Parathyroid adenoma (tissue), 2 donors: ENCODE results near the gene ACTMAP.
A peak's percentile ranks its signal among the peaks of the same experiment; 100 is the strongest.

Source experiments
- H2AFZ ChIP-seq: fragments of 300-600 bp; sonication (generic); one replicate; pipeline ENCODE4 v1.7.0; 2017; ENCODE audit warnings: antibody characterized with exemption, mild to moderate bottlenecking
- H3K27ac ChIP-seq: fragments of 300-600 bp; sonication (generic); one replicate; pipeline ENCODE4 v1.7.0; 2017
- H3K27me3 ChIP-seq: fragments of 300-600 bp; sonication (generic); one replicate; pipeline ENCODE4 v1.7.0; 2017; ENCODE audit warnings: low read length; ENCODE audit not compliant: control insufficient read depth, insufficient read depth
- H3K36me3 ChIP-seq: fragments of 300-600 bp; sonication (generic); one replicate; pipeline ENCODE4 v1.7.0; 2017; ENCODE audit warnings: low read length; ENCODE audit not compliant: control insufficient read depth, insufficient read depth
- H3K4me1 ChIP-seq: fragments of 300-600 bp; sonication (generic); one replicate; pipeline ENCODE4 v1.7.0; 2017; ENCODE audit warnings: control low read depth
- H3K4me2 ChIP-seq: fragments of 300-600 bp; sonication (generic); one replicate; pipeline ENCODE4 v1.7.0; 2017; ENCODE audit warnings: low read length
- H3K4me3 ChIP-seq: fragments of 300-600 bp; sonication (generic); one replicate; pipeline ENCODE4 v1.7.0; 2017; ENCODE audit warnings: low read depth, low read length
- H3K79me2 ChIP-seq: fragments of 300-600 bp; sonication (generic); one replicate; pipeline ENCODE4 v1.7.0; 2017; ENCODE audit warnings: control low read depth
- H3K9ac ChIP-seq: fragments of 300-600 bp; sonication (generic); one replicate; pipeline ENCODE4 v1.7.0; 2017; ENCODE audit warnings: mild to moderate bottlenecking
- H3K9me3 ChIP-seq: fragments of 300-600 bp; sonication (generic); one replicate; pipeline ENCODE4 v1.7.0; 2017; ENCODE audit warnings: low read length; ENCODE audit not compliant: control insufficient read depth
- TF ChIP-seq, protein P1 (sequence below): fragments of 300-600 bp; sonication (generic); IDR thresholded peaks from one replicate; pipeline ENCODE4 v1.7.0; 2017; ENCODE audit warnings: antibody characterized with exemption, mild to moderate bottlenecking
- donor health status: primary hyperparathyroidism.

The ACTMAP gene

DNA sequence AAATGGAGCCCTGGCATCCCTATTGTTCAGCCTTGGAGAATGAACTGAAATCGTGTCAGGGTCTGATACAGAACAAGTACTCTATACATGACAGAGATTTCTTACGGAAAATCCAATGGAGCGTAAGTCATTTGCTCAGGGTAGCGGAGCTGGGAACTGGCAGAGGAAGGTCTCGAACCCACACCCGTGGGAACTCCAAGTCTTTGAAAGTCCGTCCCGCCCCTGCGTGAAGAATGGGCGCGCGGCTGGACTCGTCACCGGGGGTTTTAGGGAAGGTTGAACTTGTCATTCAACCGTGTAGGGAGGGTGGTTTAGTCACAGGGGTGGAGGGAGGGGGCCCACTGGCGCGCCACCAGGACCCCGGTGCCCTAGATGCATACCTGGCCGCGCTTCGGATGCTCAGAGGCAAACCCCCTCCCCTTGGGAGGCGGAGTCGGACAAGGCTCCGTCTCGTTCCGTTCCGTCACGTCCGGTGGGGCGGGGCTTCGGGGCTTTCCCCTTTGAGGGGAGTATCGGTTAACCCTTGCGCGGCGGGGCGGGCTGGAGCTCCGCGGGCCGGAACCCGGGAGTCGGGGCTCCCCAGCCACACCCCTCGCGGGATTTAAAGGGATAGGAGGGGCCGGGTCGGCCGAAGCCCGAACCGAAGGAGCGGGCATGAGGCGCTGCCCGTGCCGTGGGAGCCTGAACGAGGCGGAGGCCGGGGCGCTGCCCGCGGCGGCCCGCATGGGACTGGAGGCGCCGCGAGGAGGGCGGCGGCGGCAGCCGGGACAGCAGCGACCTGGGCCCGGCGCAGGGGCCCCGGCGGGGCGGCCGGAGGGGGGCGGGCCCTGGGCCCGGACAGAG lies 33.6 kb downstream of the ACTMAP start, which contains the start of the genes COQ8B and ITPKC:
COQ8B (minus strand) TSS at position 405 of the 843 bp plus-strand sequence. CDS start 2,254 bp downstream, outside the sequence.
ITPKC (plus strand) TSS at position 631 of the 843 bp plus-strand sequence; CDS start at position 655, 24 bp downstream.
- Histone ChIP-seq H3K27me3 (no peaks in the 10 kb centered on the region), H2AFZ (peak within 1 kb of the TSS; percentile 90), H3K4me2 (peak within 1 kb of the TSS; percentile 98), H3K79me2 (peaks cover 36% of the 10 kb centered on the region), H3K9me3 (no peaks in the 10 kb centered on the region), H3K4me3 (peak within 1 kb of the TSS; percentile 92), H3K4me1 (peaks cover 23% of the 10 kb centered on the region), H3K36me3 (no peaks in the 10 kb centered on the region), H3K27ac (peak within 1 kb of the TSS; percentile 87), H3K9ac (peak within 1 kb of the TSS; percentile 81)
- TF ChIP-seq, protein P1, sequence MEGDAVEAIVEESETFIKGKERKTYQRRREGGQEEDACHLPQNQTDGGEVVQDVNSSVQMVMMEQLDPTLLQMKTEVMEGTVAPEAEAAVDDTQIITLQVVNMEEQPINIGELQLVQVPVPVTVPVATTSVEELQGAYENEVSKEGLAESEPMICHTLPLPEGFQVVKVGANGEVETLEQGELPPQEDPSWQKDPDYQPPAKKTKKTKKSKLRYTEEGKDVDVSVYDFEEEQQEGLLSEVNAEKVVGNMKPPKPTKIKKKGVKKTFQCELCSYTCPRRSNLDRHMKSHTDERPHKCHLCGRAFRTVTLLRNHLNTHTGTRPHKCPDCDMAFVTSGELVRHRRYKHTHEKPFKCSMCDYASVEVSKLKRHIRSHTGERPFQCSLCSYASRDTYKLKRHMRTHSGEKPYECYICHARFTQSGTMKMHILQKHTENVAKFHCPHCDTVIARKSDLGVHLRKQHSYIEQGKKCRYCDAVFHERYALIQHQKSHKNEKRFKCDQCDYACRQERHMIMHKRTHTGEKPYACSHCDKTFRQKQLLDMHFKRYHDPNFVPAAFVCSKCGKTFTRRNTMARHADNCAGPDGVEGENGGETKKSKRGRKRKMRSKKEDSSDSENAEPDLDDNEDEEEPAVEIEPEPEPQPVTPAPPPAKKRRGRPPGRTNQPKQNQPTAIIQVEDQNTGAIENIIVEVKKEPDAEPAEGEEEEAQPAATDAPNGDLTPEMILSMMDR: no peak

DNA sequence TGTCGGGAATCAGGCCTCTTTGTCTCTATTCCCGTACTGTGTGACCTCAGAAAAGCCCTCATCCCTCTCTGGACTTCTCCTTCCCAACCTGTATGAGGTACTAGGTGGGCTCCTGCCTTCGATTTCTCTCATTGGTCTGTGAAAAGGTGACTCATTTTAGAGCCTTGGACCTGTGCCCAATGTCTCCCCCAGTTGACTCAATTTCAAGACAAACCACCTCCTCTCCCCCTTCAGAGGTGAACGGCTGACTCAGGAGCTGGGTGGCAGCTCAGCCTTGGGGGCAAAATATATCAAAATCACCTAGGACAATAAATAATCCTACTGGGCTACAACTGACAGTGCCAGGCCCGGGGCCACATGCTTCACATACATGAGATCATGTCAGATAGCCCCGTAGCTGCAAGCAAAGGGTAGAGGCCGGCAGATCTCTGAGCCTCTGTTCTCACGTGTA lies 34.2 kb downstream of the ACTMAP start:
- TF ChIP-seq, protein P1: no peak
- no peaks in the 10 kb centered on the region for H3K9me3 ChIP-seq
- H3K9ac ChIP-seq: peak overlapping the region; percentile 22
- no peaks in the 10 kb centered on the region for H3K27me3 ChIP-seq
- peak overlapping the region; percentile 87 for H3K27ac ChIP-seq
- H3K4me3 ChIP-seq: peak overlapping the region; percentile 92
- H3K79me2 ChIP-seq: peaks cover 34% of the 10 kb centered on the region
- H3K4me2 ChIP-seq: peak overlapping the region; percentile 98
- peak overlapping the region; percentile 90 for H2AFZ ChIP-seq
- peaks cover 23% of the 10 kb centered on the region for H3K4me1 ChIP-seq
- no peaks in the 10 kb centered on the region for H3K36me3 ChIP-seq

GRCh38 chr19:40714441-40715299 lies 35.6 kb downstream of the ACTMAP start:
- Histone ChIP-seq H3K4me3 (peak overlapping the region; percentile 92), H3K79me2 (peaks cover 20% of the 10 kb centered on the region), H3K27me3 (no peaks in the 10 kb centered on the region), H3K4me1 (peaks cover 16% of the 10 kb centered on the region), H3K27ac (peak overlapping the region; percentile 87), H3K4me2 (peak overlapping the region; percentile 98), H3K9me3 (no peaks in the 10 kb centered on the region), H3K36me3 (no peaks in the 10 kb centered on the region), H2AFZ (peak overlapping the region; percentile 90), H3K9ac (peak overlapping the region; percentile 39)
- TF ChIP-seq, protein P1: no peak

- H3K4me2 ChIP-seq: peak overlapping the region; percentile 98
- H3K79me2 ChIP-seq: peaks cover 18% of the 10 kb centered on the region
- no peak overlapping the region for H3K4me3 ChIP-seq
- no peak overlapping the region for H3K27ac ChIP-seq
- H3K27me3 ChIP-seq: no peaks in the 10 kb centered on the region
- no peak overlapping the region for H2AFZ ChIP-seq
- no peak overlapping the region for H3K9ac ChIP-seq
- TF ChIP-seq, protein P1: no peak
- H3K4me1 ChIP-seq: peaks cover 11% of the 10 kb centered on the region
- H3K9me3 ChIP-seq: no peaks in the 10 kb centered on the region
- H3K36me3 ChIP-seq: no peaks in the 10 kb centered on the region
Measured at GRCh38 chr19:40713939-40714338, 36.3 kb downstream of the ACTMAP start.
